NK-92 (cell line): ENCODE data around the gene C1orf174.
"Not testable (repeated sequence)": the region's sequence is repeated elsewhere in the genome, so short reads cannot be mapped to it uniquely, and the experiment has no call there.

Experiments used
- DNase-seq: peaks from one replicate; lab custom pipeline; 2025; ENCODE audit not compliant: unreplicated experiment; lab: John Stamatoyannopoulos, UW

C1orf174 gene

DNA sequence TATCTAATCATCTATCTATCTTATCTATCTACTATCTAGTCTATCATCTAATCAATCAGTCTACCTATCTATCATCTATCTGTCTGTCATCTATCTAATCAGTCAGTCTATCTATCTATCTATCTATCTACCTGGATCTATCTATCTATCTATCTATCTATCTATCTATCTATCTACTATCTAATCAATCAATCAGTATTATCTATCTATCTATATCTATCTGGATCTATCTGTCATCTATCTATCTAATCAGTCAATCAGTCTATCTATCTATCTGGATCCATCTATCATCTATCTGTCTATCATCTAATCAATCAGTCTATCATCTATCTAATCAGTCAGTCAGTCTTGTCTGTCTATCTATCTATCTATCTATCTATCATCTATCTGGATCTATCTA lies 26.9 kb upstream of the C1orf174 start:
- DNase-seq = no peak

DNA sequence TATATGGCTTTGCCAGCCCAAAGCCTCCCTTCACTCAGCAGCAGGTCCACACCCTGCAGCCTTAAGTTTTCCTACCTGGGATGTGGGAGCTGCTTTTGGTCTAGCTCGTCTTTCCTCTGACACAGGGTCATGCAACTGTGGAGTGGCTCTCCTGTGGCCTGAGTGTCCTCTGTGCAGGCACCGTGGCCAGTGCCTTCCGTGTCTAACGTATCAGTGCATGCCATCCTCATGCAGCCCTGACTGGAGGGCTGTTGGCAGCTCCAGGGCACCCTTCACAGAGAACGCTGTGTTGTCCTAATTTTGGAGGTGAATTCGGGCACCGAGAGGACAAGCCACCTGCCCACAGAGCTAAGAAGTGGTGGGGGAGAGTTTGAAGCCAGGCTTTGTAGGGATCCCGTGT lies 25.7 kb upstream of the C1orf174 start:
- no peak for DNase-seq

DNA sequence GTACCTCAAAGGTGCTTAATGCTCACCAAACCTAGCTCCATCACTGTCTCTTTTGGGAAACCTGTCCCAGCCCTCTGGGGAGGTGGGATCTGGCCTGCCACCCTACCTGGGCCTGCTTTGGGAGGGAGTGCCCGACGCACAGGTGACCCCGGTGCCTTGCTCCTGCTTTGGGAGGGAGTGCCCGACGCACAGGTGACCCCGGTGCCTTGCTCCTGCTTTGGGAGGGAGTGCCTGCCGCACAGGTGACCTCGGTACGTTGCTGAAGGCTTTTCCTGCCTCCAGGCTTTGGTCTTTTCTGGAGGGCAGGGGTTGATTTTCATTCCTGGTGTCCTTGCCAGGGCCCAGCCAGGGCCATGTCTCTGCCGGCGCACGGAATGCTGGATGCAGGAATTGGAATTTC lies 25.2 kb upstream of the C1orf174 start:
- DNase-seq = no peak

DNA sequence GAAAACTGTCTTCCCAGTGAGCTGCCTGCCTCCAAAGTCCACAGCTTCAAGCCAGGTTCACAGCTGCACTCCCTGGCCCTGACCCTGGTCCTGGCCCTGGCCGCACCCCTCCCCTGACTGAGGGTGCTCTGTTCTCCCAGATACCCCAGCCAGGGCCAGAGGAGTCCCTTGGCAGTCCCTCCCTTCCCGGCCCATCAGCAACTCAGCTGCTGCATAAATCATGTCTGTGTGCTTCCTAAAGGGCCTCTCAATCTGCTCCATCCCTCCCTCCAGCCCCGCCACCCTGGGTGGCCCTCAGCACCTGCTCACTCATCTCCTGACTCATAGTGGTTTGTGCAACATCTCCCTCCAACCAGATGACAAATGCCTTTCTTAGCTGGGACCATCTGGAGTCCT lies 24.8 kb upstream of the C1orf174 start:
- no peak for DNase-seq

DNA sequence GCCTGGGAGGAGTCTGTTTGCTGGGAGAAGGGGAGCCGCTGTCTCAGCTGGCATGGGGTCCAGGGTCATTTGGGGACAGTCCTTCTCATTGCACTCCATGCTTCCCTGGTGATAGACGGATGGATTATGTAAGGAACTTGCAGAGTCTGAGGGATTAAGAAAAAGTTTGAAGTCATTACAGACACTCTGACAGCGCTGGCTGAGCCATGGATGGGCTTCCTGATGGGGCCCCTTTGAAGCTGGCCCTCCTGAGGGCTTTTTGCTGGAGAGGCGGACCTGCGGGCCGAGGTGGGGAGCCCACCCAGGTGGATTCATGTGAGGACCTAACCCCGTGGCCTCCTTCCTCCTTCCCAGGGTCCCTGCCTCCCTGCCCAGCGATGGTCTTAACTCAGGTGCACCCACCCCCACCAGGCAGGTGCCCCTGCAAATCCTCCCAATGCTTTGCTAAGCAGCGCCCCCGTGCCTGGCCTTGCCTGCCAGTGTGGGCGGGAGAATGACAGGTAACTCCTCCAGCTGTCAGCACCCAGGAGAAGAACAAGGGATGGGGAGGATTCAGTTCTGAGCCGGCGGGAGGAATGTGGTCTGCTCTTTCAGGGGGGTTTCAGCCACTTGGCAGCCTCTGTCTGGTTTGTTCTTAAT lies 24.2 kb upstream of the C1orf174 start:
- DNase-seq = no peak

DNA sequence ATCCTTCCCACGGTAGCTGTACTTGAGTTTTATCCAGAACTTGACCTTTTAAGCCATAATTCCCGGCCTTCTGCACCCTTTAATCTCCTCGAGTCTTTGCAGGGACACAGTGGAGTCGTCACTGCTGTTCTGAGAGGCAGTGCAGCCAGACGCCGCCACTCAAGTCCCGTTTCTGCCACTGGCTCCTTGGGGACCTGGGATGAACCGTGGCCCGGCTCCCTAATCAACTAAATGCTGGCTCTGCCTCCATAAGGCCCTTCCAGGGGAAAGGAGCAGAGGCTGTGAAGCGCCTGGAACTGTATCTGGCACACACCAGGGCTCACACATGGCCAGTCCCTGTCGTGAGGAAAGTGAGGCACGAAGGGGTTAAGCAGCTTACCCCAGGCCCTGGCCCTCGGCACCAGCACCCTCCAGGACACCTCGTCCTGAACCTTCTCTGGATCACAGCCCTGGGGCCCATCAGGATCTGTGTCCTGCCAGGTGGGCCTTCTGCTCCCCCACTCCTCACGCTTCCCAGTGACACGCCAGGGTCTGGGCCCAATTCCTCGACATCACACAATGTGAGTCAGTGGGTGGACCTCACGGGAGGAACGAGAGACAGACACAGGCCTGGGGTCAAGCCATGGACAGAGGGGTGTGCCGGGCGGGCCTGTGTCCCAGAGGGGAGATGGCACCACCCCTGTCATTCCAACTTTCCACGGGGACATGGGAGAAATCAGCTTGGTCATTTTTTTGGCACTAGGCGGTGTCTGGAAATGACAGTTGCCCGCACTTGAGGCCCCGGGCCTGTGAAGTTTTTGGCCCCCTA lies 23.5 kb upstream of the C1orf174 start:
- no peak for DNase-seq

DNA sequence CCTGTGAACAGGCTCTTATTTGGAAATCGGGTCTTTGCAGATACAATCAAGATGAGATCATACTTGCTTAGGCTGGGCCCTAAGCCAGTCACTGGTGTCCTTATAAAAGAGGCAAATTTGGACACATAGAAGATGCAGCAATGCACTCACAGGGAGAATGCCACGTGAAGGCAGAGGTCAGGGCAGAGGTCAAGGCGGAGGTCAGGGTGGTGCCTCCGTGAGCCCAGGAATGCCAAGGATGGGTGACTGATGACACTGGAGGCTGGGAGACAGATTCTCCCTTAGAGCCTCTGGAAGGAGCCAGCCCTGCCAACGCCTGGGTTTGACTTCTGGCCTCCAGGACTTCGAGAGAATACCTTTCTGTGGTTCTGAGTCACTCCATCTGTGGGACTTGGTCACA lies 22.8 kb upstream of the C1orf174 start:
- no peak for DNase-seq

DNA sequence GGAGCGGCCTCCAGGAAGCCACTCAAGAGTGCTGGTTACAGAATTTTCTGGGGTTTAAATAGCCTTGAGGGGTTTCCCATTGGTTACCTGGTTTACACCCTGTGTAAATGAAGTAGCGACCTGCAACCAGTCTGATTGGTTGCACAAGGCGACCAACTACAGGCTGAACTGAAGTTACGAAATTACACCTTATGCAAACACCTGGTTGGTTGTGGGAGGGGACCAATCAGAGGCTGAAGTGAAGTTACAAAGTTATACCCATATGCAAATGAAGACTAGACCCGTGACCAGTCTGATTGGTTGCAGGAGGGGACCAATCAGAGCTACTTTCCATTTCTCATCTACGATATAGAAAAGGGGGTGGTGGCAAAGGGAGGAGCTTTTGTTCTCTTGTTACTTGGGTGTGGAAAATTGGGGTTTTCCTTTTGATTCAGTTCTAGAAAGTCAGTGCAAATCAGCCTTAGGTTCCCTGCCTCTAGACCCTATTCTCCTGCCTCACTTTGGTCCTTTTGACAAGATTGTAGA lies 22.2 kb upstream of the C1orf174 start:
- DNase-seq = no peak

DNA sequence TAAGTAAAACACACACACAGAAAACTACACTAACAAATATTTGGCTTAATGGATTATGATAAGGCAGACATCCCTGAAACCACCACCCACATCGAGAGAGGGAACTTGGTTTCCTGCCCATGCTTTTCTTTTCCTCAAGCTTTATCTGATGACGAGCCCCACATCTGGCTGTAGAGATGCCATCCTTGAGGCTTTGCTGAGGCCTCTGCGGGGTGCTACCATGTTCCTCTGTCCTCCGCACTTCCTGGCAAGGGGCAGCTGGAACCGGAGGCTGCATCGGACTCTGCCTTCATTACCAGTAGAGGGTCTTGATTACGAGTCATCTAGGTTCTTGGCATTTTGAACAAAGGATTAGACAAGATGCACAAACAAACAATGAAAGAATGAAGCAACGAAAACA lies 21.7 kb upstream of the C1orf174 start:
- no peak for DNase-seq

DNA sequence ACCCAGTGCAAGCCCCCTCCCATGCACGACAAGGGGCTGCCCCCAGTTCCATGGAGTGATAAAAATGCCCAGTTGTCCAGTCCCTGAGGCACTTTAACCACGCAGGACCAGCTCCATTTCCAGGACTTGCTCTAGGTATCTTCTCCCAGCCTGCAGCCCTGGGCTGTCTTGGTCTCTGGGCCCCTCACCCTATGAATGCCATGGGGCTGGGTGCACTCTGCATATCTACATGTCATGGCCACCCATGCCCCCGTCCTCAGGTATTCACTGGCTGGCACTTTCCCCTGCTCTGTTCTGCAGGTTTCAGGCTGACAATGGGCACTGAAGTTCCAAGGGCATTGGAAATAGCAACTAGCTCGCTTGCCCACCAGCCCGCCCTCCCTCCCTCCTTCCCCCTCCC lies 19.6 kb upstream of the C1orf174 start:
- DNase-seq = no peak

DNA sequence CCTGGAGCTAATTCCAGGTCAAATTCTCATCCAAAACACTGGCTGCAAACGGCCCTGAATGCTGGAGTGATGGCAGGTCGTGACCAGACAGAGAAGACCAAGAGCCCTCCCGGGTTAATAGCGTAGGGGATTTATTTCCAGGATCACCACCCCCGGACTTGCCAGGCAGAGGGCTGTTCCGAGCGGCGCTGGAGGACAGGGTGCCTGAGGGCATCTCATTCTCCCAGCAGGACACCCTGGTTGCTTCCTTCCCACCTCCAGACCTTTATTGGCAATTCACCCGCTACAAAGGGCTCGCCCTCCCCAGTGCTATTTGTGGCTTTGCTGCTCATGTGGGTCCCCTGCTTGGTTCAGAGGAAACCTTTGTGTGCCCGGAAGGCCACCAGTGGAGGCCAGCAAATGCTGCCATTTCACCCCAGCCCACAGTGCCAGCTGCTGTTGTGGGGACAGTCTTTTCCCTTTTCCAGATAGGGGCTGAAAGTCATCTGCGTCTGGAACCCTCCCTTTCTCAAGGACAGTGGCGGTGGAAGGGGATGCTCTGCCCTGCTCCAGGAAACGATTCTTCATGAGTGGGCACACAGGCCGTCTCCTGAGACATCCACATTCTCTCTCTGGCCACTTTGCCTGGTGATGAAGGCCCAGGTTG lies 19.0 kb upstream of the C1orf174 start:
- DNase-seq = no peak

DNA sequence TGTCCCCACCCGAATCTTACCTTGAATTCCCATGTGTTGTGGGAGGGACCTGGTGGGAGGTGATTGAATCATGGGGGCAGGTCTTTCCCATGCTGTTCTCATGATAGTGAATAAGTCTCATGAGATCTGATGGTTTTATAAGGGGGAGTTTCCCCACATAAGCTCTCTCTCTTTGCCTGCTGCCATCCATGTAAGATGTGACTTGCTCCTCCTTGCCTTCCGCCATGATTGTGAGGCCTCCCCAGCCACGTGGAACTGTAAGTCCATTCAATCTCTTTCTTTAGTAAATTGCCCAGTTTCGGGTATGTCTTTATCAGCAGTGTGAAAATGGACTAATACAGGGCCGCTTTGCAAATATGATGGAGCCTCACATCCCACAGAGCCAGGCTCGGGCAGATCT lies 18.3 kb upstream of the C1orf174 start:
- DNase-seq = not testable (repeated sequence)

DNA sequence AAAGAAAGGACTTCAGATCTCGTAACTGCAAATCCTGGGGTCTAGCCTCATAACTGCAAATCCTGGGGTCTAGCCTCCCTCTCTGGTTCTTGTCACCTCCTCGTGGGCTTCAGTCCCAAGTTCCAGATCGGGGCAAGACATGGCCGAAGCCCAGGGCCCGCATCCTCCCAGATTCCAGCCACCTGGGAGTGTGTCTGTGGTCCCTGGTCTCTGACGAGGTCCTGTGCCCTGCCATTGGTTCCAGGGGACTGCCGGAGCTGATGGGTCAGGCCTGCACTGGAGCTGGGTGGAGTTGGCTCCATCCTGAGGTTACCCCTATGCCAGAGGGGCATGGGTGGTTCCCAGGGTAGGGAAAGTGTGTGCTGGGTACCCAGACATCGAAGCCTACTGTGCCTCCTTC lies 17.7 kb upstream of the C1orf174 start:
- DNase-seq = no peak

DNA sequence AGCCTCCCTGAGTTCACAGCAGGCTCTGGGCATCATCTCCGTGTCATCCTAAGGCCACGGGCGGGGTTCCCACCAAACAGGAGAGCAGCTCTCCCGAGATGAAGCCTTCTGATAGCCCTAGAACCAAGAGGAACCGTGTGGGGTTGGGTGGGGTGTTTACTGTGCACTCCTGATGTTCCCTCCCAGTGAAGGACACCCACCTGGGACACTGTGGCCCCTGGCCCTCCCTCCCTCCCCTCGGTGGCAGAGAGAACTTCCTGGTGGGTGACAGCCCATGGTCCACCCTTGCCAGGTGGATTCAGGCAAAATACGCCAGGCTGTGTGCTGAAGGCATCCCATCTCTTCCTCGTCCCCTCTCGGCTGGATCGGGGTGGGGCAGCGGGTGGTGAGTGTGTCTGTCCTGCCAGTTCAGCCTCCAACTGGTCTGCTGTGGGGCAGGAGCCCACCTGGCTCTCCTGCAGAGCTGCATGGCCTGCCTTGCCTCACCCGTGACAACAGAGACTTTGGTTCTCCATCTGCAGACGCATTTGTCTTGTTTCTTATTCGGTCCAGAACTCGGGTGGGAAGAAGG lies 15.6 kb upstream of the C1orf174 start:
- no peak for DNase-seq

DNA sequence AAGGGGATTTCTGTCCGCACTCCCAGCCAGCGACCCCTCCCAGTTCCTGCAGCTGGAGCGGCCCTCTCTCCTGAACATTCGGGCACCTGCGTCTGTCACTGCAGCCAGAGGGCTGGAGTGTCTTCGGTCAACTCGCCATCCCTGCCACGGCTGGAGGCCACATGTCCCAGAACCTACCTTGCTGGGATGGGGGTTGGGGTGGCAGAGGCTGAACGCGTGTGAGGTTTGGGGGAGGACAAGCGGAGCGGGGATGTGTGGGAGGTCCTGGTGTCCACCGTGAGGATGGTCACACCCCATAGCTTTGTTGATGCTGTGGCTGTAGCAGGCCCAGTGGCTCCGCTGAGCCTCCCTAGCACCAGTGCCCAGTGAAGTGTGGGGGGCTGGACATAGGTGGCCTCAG lies 14.8 kb upstream of the C1orf174 start:
- DNase-seq = no peak

DNA sequence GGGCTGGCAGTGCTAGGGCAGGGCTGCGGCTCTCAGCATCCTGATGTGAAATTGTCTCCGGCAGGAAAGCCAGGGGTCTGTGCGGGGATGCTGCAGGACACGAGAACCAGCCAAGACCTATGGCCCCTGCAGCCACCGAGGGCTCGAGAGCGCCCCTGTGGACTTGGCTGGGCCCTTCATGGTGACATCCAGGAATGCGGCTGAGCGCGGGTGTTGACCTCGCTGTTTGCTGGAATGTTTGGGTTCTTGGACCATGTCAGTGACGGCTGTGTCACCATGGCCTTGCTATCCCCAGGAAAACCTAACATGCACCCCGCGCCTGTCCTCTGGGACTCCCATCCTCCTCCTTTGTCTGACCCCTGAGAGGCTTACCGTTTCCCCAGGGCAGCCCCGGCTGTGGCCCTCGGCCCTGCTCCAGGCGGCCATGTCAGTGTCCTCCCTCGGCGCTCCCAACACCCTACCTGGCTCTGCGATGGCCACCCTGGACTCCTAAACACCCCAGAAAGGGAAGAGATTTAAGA lies 14.3 kb upstream of the C1orf174 start:
- DNase-seq = no peak

DNA sequence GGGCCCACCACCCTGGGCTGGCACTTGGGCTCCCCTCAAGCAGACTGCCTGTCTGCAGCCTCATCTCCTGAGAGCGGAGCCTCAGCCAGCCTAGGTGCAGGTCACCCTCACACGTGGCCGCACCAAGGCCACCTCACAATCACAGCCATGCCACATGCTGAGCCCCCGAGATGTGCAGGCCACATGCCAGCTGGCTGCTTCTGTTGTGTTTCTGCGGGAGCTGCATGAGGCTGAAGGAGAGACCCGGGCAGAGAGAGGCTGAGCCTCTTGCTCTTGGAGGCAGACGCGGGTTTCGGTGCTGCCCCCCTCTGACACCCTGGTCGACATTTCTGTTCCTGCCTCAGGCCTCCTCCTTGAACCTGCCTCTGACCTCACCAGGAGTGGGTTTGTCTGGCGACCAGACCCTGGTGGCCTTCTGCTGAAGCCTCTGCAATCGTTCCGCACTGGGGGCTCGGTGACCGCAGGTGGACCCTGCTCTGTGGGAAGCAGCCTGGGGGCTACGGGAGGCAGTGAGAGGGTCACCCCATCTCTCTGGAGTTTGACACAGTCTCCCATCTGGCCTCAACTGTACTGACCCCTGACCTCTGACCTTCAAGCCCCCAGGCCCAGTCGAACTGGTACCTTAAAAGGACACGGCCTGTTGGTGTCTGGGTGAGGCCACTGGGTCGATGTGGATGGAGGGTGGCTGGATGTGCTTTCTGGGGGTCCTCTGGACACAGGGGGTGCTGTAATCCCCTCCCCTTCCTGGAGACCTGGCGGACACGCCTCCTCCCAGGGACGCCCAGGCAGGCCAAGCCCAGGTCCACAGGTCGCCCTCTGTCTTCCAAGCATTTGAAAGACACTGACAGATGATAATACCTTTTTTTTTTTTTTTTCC lies 13.0 kb upstream of the C1orf174 start:
- no peak for DNase-seq

DNA sequence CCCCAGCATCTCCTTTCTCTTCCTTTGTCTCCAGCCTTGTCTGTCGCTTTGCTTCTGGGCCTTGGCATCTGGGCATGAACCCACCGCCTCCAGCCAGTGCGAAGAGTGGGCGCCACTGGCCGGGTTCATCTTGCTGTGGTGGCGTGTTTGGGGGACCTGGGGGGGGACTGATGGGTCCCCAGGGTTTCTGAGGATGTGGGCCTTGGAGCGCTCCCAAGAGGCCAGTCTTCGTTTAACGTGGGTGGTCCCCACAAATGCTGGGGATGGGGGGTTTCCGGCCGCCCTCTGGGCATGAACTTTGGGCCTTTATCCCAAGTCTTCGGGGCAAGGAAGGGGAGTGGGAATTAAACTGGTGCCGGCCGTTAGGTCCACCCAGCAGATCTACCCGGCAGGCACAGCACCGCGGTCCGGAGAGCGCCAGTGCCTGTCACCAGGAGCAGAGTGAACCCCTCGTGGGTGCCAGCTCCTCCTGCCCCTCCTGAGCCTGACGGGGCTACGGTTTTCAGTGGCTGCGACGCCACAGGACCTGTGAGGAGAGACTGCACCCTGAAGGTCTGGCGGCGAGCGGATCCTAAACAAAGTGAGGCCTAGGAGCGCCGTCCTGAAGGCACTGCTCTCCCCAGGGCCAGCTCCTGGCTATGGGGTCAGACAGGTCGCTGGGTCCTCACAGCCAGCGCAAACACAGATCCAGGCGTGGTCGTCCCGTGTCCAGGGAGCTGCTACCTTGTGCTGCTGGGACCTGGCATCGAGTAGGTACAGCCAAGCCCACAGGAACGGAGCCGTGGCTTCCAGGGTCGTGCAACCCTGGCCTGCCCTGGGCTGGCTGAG lies 12.1 kb upstream of the C1orf174 start:
- no peak for DNase-seq
